Astrocyte (in vitro differentiated cells and primary cell): ENCODE measurements around the gene NBR1. TPM values are rescaled to one million over a fixed set of nuclear protein-coding genes. Genes with fewer than 3 reads are reported as not detected.
"Not testable (repeated sequence)": the region's sequence is repeated elsewhere in the genome, so short reads cannot be mapped to it uniquely, and the experiment has no call there.

ENCODE experiments used
- DNase-seq: peaks from one replicate; pipeline ENCODE4 v3.0.0-alpha.2; 2010; ENCODE audit warnings: low read depth
- FAIRE-seq: peaks from 2 replicates; lab custom pipeline; 2011; peaks lifted over from hg19 to GRCh38; lab: Jason Lieb, UNC
- H2AFZ ChIP-seq: 2 replicates; pipeline ENCODE4 v1.6.0; 2012; ENCODE audit warnings: low read depth, low read length, inconsistent platforms
- H3K27ac ChIP-seq: 2 replicates; pipeline ENCODE4 v1.5.1; 2011; ENCODE audit warnings: low read depth, low read length, inconsistent platforms
- H3K27me3 ChIP-seq: 2 replicates; pipeline ENCODE4 v1.6.0; 2011; ENCODE audit warnings: low read length, inconsistent platforms; ENCODE audit not compliant: insufficient read depth
- H3K36me3 ChIP-seq: 2 replicates; pipeline ENCODE4 v1.5.1; 2011; ENCODE audit warnings: low read length, inconsistent platforms; ENCODE audit not compliant: insufficient read depth
- H3K4me1 ChIP-seq: 2 replicates; pipeline ENCODE4 v1.5.1; 2011; ENCODE audit warnings: low read length, inconsistent platforms; ENCODE audit not compliant: insufficient read depth
- H3K4me2 ChIP-seq: 2 replicates; pipeline ENCODE4 v1.6.0; 2012; ENCODE audit warnings: low read length, inconsistent platforms
- H3K4me3 ChIP-seq: 2 replicates; pipeline ENCODE4 v1.5.1; 2011; ENCODE audit warnings: low read depth, mild to moderate bottlenecking, low read length, inconsistent platforms; ENCODE audit not compliant: insufficient read depth
- H3K79me2 ChIP-seq: 2 replicates; pipeline ENCODE4 v1.6.0; 2012; ENCODE audit warnings: mild to moderate bottlenecking, low read length, inconsistent platforms; ENCODE audit not compliant: insufficient read depth
- H3K9ac ChIP-seq: 2 replicates; pipeline ENCODE4 v1.6.0; 2012; ENCODE audit warnings: mild to moderate bottlenecking, low read length, inconsistent platforms
- H3K9me3 ChIP-seq: 2 replicates; pipeline ENCODE4 v1.5.1; 2012; ENCODE audit warnings: low read depth, mild to moderate bottlenecking, low read length, inconsistent platforms; ENCODE audit not compliant: insufficient read depth
- H4K20me1 ChIP-seq: 2 replicates; pipeline ENCODE4 v1.6.0; 2012; ENCODE audit warnings: low read length, inconsistent platforms; ENCODE audit not compliant: insufficient read depth
- H3K27ac Mint-ChIP-seq: one replicate; pipeline ENCODE4 v1.8.0; 2021; ENCODE audit warnings: mild to moderate bottlenecking, mixed read lengths; ENCODE audit not compliant: unreplicated experiment
- H3K27me3 Mint-ChIP-seq: one replicate; pipeline ENCODE4 v1.8.0; 2021; ENCODE audit warnings: low read depth, mixed read lengths; ENCODE audit not compliant: unreplicated experiment
- H3K36me3 Mint-ChIP-seq: one replicate; pipeline ENCODE4 v1.8.0; 2021; ENCODE audit warnings: low read depth, mixed read lengths; ENCODE audit not compliant: unreplicated experiment
- H3K4me1 Mint-ChIP-seq: one replicate; pipeline ENCODE4 v1.8.0; 2021; ENCODE audit warnings: low read depth, mixed read lengths; ENCODE audit not compliant: unreplicated experiment
- H3K4me3 Mint-ChIP-seq: one replicate; pipeline ENCODE4 v1.8.0; 2021; ENCODE audit warnings: mild to moderate bottlenecking, moderate library complexity, mixed read lengths; ENCODE audit not compliant: unreplicated experiment
- H3K9me3 Mint-ChIP-seq: one replicate; pipeline ENCODE4 v1.8.0; 2021; ENCODE audit warnings: mild to moderate bottlenecking, mixed read lengths; ENCODE audit not compliant: unreplicated experiment
- EZH2 ChIP-seq: IDR thresholded peaks from 2 replicates; pipeline ENCODE4 v1.6.1; 2012; ENCODE audit warnings: mild to moderate bottlenecking, low read length, inconsistent platforms; ENCODE audit not compliant: insufficient read depth
- total RNA-seq: library from RNA; stranded (reverse); gene quantifications from 2 replicates; pipeline ENCODE4 v1.2.1, GENCODE V29; 2021
- TF ChIP-seq, protein P1 (sequence below): IDR thresholded peaks from 2 replicates; pipeline ENCODE4 v1.5.1; 2011; ENCODE audit warnings: low read depth, mild to moderate bottlenecking, inconsistent platforms, low read length, moderate library complexity; ENCODE audit not compliant: insufficient read depth

NBR1 gene
- total RNA-seq, 1 donor from 2014 or later = 46.8 TPM

DNA sequence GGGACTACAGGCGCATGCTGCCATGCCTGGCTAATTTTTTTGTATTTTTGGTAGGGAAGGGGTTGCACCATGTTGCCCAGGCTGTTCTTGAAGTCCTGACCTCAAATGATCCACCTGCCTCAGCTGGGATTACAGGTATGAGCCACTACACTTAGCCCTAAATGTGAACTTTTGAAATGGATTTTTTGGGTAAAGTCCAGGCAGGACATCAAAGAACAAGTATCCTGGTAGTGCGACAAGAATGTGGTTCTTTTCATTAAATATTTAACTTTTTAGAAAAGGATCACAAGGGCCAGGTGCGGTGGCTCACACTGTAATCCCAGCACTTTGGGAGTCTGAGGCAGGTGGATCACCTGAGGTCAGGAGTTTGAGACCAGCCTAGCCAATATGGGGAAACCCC, 15.3 kb upstream of the NBR1 start:
- Mint-ChIP-seq H3K36me3 (peaks cover 8% of the 10 kb centered on the region), H3K9me3 (peaks cover 4% of the 10 kb centered on the region)
- TF ChIP-seq, protein P1, sequence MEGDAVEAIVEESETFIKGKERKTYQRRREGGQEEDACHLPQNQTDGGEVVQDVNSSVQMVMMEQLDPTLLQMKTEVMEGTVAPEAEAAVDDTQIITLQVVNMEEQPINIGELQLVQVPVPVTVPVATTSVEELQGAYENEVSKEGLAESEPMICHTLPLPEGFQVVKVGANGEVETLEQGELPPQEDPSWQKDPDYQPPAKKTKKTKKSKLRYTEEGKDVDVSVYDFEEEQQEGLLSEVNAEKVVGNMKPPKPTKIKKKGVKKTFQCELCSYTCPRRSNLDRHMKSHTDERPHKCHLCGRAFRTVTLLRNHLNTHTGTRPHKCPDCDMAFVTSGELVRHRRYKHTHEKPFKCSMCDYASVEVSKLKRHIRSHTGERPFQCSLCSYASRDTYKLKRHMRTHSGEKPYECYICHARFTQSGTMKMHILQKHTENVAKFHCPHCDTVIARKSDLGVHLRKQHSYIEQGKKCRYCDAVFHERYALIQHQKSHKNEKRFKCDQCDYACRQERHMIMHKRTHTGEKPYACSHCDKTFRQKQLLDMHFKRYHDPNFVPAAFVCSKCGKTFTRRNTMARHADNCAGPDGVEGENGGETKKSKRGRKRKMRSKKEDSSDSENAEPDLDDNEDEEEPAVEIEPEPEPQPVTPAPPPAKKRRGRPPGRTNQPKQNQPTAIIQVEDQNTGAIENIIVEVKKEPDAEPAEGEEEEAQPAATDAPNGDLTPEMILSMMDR = no peak
- no peak for TF ChIP-seq EZH2

DNA sequence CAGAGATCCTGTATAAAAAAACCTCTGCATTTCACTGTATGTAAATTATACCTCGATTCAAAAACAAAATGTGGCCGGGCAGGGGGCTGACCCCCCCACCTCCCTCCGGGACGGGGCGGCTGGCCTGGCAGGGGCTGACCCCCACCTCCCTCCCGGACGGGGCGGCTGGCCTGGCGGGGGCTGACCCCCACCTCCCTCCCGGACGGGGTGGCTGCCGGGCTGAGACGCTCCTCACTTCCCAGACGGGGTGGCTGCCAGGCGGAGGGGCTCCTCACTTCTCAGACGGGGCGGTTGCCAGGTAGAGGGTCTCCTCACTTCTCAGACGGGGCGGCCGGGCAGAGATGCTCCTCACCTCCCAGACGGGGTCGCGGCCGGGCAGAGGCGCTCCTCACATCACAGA, 11.8 kb upstream of the NBR1 start:
- H3K36me3 ChIP-seq, H3K27me3 Mint-ChIP-seq, H3K9me3 ChIP-seq, H3K4me3 ChIP-seq, H3K9ac ChIP-seq, H3K27me3 ChIP-seq, H3K4me1 Mint-ChIP-seq, H3K4me2 ChIP-seq, DNase-seq, H3K9me3 Mint-ChIP-seq, H4K20me1 ChIP-seq, H3K79me2 ChIP-seq, FAIRE-seq, H3K4me3 Mint-ChIP-seq, H3K4me1 ChIP-seq, H3K27ac Mint-ChIP-seq, H2AFZ ChIP-seq, H3K36me3 Mint-ChIP-seq, H3K27ac ChIP-seq: not testable (repeated sequence)

More for the DNA sequence above, 15.3 kb upstream of the NBR1 start:
- DNase-seq (no peak), FAIRE-seq (no peak)
- no peak overlapping the region for H3K4me2 ChIP-seq
- no peaks in the 10 kb centered on the region for H3K27me3 Mint-ChIP-seq
- H3K9me3 ChIP-seq = no peaks in the 10 kb centered on the region
- no peak overlapping the region for H3K4me3 Mint-ChIP-seq
- no peak overlapping the region for H2AFZ ChIP-seq
- no peaks in the 10 kb centered on the region for H4K20me1 ChIP-seq
- H3K27me3 ChIP-seq = no peaks in the 10 kb centered on the region
- no peak overlapping the region for H3K27ac Mint-ChIP-seq
- no peak overlapping the region for H3K27ac ChIP-seq
- H3K4me1 ChIP-seq = no peaks in the 10 kb centered on the region
- H3K9ac ChIP-seq = no peak overlapping the region
- no peaks in the 10 kb centered on the region for H3K36me3 ChIP-seq
- H3K4me1 Mint-ChIP-seq = no peaks in the 10 kb centered on the region
- H3K79me2 ChIP-seq = no peaks in the 10 kb centered on the region
- no peak overlapping the region for H3K4me3 ChIP-seq

DNA sequence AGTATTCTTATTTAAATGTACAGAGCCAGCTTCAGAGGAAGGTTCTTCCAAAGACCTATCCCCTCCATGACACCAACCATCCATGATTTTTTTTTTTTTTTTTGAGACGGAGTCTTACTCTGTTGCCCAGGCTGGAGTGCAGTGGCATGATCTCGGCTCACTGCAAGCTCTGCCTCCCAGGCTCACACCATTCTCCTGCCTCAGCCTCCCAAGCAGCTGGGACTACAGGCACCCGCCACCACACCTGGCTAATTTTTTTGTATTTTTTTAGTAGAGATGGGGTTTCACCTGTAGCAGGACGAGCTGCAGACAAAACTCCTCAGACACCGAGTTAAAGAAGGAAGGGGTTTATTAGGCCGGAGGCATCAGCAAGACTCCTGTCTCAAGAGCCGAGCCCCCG, 11.1 kb upstream of the NBR1 start:
- not testable (repeated sequence) for H3K9ac ChIP-seq, H3K4me1 Mint-ChIP-seq, H3K9me3 ChIP-seq, H3K4me2 ChIP-seq, H3K79me2 ChIP-seq, H2AFZ ChIP-seq, H3K9me3 Mint-ChIP-seq, H3K4me3 Mint-ChIP-seq, H4K20me1 ChIP-seq, H3K27ac ChIP-seq, H3K27me3 ChIP-seq, H3K27me3 Mint-ChIP-seq, H3K27ac Mint-ChIP-seq, H3K36me3 ChIP-seq, H3K4me1 ChIP-seq, FAIRE-seq, DNase-seq, H3K4me3 ChIP-seq, H3K36me3 Mint-ChIP-seq

DNA sequence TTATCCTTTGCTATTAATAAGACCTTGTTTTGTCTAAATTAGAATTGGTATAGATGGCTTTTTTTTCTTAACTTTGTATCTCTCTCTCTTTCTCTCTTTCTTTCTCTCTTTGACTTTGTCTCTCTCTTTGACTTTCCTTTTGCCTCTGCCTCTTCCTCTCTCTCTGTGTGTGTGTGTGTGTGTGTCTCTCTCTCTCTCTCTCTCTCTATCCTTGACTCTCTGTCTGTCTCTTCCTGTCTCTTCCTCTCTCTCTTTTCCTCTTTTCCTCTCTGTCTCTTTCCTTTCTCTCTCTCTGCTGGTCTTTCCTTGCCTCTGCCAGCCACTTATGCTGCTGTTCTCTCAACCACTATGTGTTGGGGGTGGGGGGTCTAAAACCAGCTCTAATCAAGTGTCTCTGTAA, 5.0 kb upstream of the NBR1 start:
- peaks cover 17% of the 10 kb centered on the region for H3K79me2 ChIP-seq
- H3K4me2 ChIP-seq, H3K9ac ChIP-seq, H3K4me1 ChIP-seq, H3K9me3 ChIP-seq, H3K36me3 ChIP-seq, FAIRE-seq, H3K27ac Mint-ChIP-seq, H2AFZ ChIP-seq, H3K36me3 Mint-ChIP-seq, H3K27me3 ChIP-seq, H3K27me3 Mint-ChIP-seq, H4K20me1 ChIP-seq, H3K9me3 Mint-ChIP-seq, H3K4me3 ChIP-seq, H3K4me3 Mint-ChIP-seq, H3K27ac ChIP-seq, DNase-seq, H3K4me1 Mint-ChIP-seq: not testable (repeated sequence)
